Coronary artery (tissue), 2 donors: Measurements from ENCODE around the gene ZCCHC2.
A peak's percentile ranks its signal among the peaks of the same experiment; 100 is the strongest.

ENCODE experiments used
- DNase-seq: peaks from one replicate; pipeline ENCODE4 v3.0.0-alpha.2; 2017; ENCODE audit warnings: low spot score
- H3K27ac ChIP-seq, 2 donors: fragments of 200-600 bp; sonication (generic); one replicate each; pipeline ENCODE4 v1.5.1; 2016 to 2019
- H3K4me3 ChIP-seq: fragments of 200-600 bp; sonication (generic); 2 replicates; pipeline ENCODE4 v1.5.1; 2016; ENCODE audit warnings: mild to moderate bottlenecking, moderate library complexity
- TF ChIP-seq, protein P1 (sequence below): fragments of 200-600 bp; sonication (generic); IDR thresholded peaks from one replicate; pipeline ENCODE4 v1.5.1; 2019; ENCODE audit warnings: antibody characterized with exemption

ZCCHC2 gene

DNA sequence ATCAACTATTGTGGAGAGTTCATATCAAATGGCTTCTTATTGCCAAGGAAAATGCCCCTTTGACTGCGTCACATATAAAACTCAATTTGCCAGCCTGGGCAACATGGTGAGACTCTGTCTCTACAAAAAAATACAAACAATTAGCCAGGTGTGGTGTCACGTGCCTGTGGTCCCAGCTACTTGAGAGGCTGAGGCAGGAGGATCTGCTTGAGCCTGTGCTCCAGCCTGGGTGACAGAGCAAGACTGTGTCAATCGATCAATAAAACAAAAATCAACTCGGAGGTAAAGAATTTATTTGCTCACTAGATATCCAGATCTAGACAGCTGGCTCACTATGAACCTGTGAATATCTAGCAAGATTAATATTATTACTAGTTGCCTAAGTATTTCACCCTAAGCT lies 1.7 kb upstream of the ZCCHC2 start:
- TF ChIP-seq, protein P1, sequence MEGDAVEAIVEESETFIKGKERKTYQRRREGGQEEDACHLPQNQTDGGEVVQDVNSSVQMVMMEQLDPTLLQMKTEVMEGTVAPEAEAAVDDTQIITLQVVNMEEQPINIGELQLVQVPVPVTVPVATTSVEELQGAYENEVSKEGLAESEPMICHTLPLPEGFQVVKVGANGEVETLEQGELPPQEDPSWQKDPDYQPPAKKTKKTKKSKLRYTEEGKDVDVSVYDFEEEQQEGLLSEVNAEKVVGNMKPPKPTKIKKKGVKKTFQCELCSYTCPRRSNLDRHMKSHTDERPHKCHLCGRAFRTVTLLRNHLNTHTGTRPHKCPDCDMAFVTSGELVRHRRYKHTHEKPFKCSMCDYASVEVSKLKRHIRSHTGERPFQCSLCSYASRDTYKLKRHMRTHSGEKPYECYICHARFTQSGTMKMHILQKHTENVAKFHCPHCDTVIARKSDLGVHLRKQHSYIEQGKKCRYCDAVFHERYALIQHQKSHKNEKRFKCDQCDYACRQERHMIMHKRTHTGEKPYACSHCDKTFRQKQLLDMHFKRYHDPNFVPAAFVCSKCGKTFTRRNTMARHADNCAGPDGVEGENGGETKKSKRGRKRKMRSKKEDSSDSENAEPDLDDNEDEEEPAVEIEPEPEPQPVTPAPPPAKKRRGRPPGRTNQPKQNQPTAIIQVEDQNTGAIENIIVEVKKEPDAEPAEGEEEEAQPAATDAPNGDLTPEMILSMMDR = no peak
- Histone ChIP-seq H3K27ac (no peak overlapping the region), H3K4me3 (peak overlapping the region; percentile 98)
- DNase-seq = no peak

DNA sequence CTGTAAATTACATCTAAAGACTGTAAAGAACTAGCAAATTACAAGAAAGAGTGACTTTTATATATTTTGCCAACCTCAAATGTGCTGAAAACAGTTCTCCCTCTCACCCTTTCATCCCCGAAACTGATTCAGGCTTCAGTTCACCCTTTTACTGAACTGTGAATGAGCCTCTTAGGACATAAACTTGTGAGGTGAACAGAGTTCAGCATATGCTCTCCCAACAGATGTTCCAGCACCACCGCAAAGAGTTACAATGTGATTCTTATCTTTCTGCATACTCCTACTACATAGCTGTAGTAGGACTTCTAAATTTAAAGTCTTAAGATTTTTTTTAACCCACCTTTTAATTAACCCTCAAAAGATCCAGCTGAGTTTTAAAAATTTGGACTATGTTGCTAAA lies 1.2 kb upstream of the ZCCHC2 start:
- TF ChIP-seq, protein P1 = no peak
- H3K4me3 ChIP-seq = peak overlapping the region; percentile 98
- H3K27ac ChIP-seq = no peak overlapping the region
- DNase-seq = no peak

DNA sequence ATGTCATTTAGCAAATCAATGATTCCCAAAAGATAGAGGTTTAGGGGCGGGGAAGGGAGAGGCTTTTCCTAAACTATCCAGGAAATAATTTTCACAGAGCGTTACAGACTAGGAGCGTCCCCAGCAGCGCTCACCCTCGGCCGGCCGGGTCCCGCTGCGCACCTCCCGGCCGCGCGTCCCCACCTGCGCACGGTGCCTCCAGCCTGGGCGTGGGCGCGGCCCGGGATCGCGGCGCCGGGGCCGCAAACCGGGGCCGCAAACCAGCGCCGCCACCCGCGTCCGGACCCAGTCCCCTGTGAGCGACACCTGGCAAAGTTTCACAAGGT lies 684 bp upstream of the ZCCHC2 start:
- peak overlapping the region; percentile 98 for H3K4me3 ChIP-seq
- H3K27ac ChIP-seq = peak overlapping the region; percentile 99 to 100
- TF ChIP-seq, protein P1 = no peak
- DNase-seq = no peak

DNA sequence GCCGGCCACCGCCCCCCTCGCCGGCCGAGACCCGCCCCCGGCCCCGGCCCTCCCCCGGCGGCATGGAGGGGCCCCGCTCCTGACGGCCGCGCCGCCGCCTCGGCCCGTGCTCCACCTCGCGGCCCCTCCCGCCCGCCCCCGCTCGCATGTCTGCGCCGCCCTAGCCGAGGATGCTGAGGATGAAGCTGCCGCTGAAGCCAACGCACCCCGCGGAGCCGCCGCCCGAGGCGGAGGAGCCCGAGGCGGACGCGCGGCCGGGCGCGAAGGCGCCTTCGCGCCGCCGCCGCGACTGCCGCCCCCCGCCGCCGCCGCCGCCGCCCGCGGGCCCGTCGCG lies 397 bp downstream of the ZCCHC2 start:
- peak overlapping the region; percentile 99 to 100 for H3K27ac ChIP-seq
- H3K4me3 ChIP-seq = peak overlapping the region; percentile 98
- no peak for DNase-seq
- TF ChIP-seq, protein P1 = no peak

DNA sequence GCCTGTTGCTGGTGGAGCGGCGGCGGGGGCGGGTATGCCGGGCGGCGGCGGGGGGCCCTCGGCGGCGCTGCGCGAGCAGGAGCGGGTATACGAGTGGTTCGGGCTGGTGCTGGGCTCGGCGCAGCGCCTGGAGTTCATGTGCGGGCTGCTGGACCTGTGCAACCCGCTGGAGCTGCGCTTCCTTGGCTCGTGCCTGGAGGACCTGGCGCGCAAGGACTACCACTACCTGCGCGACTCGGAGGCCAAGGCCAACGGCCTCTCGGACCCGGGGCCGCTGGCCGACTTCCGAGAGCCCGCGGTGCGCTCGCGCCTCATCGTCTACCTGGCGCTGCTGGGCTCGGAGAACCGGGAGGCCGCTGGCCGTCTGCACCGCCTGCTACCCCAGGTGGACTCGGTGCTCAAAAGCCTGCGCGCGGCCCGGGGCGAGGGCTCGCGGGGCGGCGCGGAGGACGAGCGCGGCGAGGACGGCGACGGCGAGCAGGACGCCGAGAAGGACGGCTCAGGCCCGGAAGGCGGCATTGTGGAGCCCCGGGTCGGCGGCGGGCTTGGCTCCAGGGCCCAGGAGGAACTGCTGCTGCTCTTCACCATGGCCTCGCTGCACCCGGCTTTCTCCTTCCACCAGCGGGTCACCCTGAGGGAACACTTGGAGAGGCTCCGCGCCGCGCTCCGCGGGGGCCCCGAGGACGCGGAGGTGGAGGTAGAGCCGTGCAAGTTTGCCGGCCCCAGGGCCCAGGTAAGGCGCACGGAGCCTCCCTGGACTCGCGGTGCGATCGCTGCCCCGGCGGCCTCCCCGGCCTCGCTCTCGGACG lies 1.0 kb downstream of the ZCCHC2 start:
- TF ChIP-seq, protein P1 = no peak
- H3K27ac ChIP-seq = peak overlapping the region; percentile 99 to 100
- DNase-seq = peak; percentile 76

DNA sequence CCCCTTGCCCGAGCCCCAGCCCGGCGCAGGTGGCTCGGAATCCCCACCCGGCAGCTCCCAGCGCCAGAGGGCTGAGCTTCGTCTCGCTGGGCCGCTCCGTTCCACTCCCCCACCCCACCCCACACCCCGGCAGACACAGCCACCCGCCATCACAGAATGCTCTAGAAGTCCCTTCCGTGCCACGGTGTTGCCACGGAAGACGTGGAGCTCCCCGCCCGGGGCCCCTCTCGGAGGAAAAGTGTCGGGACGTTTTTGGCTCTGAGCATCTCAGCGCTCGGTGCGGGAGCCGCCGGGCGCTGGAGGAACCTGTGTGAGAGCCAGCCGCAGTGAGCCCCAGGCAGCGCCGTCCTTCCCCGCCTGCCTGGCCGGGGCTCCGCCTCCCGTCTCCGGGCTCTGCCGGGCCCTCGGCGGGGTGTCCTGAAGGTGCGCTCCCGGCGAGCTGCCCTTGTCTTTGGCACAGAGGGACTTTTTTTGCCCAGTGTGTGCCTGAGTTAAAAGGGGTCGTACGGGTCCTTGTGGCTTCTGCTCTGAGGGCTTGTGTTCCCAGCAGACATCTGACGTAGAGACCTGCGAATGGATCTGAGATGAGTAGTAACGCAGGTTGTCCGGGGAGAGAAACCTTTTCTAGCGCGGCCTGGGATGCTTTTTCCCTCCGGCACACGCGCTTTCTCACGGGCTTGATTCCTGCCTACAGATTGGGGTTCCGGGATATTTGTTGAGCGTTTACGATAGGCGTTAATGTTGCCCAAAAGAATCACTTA lies 1.8 kb downstream of the ZCCHC2 start:
- DNase-seq = peak; percentile 79

More for the DNA sequence above, 1.0 kb downstream of the ZCCHC2 start:
- peak overlapping the region; percentile 98 for H3K4me3 ChIP-seq

More for the DNA sequence above, 1.8 kb downstream of the ZCCHC2 start:
- H3K4me3 ChIP-seq = peak overlapping the region; percentile 98
- H3K27ac ChIP-seq = peak overlapping the region; percentile 99 to 100
- TF ChIP-seq, protein P1 = no peak
